Measurements from ENCODE around the gene PRSS21.

PRSS21 gene

GRCh38 chr16:2867661-2867986 lies 50.6 kb downstream of the PRSS21 start:
- TF ChIP-seq FOXK2 (IDR thresholded peaks at IDR 0.05) (no peak), LEF1 (IDR thresholded peaks at IDR 0.05; ENCODE audit: borderline replicate concordance) (no peak), SP1 (IDR thresholded peaks at IDR 0.05) (no peak), ARNT (IDR thresholded peaks at IDR 0.05) (no peak), CTBP1 (IDR thresholded peaks at IDR 0.05; ENCODE audit: borderline replicate concordance) (no peak)
- ChIA-PET POLR2A (interaction anchor here (0.6 to 2.4 kb wide), 23 partner anchors 9 to 185 kb away, joined by 3 to 30 read pairs (median 4); partner anchors contain the start of genes FLYWCH1, FLYWCH2, KCTD5 and PKMYT1), CTCF (interaction anchor here (0.6 to 2.0 kb wide), 7 partner anchors 11 to 67 kb away, joined by 3 to 17 read pairs (median 5); partner anchors contain the start of gene FLYWCH2)
- no peak for DNase-seq (ENCODE audit: extremely low spot score)

- POLR2A ChIA-PET: interaction anchor here (0.6 to 2.4 kb wide), 23 partner anchors 9 to 186 kb away, joined by 3 to 30 read pairs (median 4); partner anchors contain the start of genes FLYWCH1, FLYWCH2, KCTD5 and PKMYT1
- CTCF ChIA-PET: interaction anchor here (0.6 to 2.0 kb wide), 8 partner anchors 12 to 67 kb away, joined by 3 to 17 read pairs (median 4); partner anchors contain the start of gene FLYWCH2
- no peak for TF ChIP-seq ZNF384 (IDR thresholded peaks at IDR 0.05)
- TF ChIP-seq HDGF (IDR thresholded peaks at IDR 0.05; ENCODE audit: borderline replicate concordance): no peak
- TF ChIP-seq FOXK2 (IDR thresholded peaks at IDR 0.05): no peak
- no peak for TF ChIP-seq LEF1 (IDR thresholded peaks at IDR 0.05; ENCODE audit: borderline replicate concordance)
- TF ChIP-seq SUZ12 (IDR thresholded peaks at IDR 0.05): no peak
- no peak for TF ChIP-seq FOXM1 (IDR thresholded peaks at IDR 0.05; ENCODE audit: borderline replicate concordance)
- TF ChIP-seq L3MBTL2 (conservative IDR thresholded peaks at IDR 0.05): peak; percentile 71
- TF ChIP-seq NFRKB (IDR thresholded peaks at IDR 0.05): no peak
- no peak for TF ChIP-seq ARNT (IDR thresholded peaks at IDR 0.05)
- TF ChIP-seq PKNOX1 (IDR thresholded peaks at IDR 0.05): no peak
- no peak for TF ChIP-seq TARDBP (IDR thresholded peaks at IDR 0.05)
- TF ChIP-seq BHLHE40 (IDR thresholded peaks at IDR 0.05; ENCODE audit: borderline replicate concordance): no peak
- peak; percentile 69 for TF ChIP-seq ELF4 (IDR thresholded peaks at IDR 0.05)
- TF ChIP-seq CTBP1 (IDR thresholded peaks at IDR 0.05; ENCODE audit: borderline replicate concordance): no peak
- DNase-seq (ENCODE audit: extremely low spot score): peak; percentile 95
Observed at GRCh38 chr16:2867987-2868789, 51.2 kb downstream of the PRSS21 start.
